GM18520 (cell line): ENCODE results near the gene COL4A1.
"Not testable (repeated sequence)": the region's sequence is repeated elsewhere in the genome, so short reads cannot be mapped to it uniquely, and the experiment has no call there.

Experiments
- ATAC-seq: cut with Tn5 transposase; IDR thresholded peaks from one replicate; pipeline ENCODE4 v1.9.1; 2021; ENCODE audit not compliant: unreplicated experiment

Gene COL4A1

DNA sequence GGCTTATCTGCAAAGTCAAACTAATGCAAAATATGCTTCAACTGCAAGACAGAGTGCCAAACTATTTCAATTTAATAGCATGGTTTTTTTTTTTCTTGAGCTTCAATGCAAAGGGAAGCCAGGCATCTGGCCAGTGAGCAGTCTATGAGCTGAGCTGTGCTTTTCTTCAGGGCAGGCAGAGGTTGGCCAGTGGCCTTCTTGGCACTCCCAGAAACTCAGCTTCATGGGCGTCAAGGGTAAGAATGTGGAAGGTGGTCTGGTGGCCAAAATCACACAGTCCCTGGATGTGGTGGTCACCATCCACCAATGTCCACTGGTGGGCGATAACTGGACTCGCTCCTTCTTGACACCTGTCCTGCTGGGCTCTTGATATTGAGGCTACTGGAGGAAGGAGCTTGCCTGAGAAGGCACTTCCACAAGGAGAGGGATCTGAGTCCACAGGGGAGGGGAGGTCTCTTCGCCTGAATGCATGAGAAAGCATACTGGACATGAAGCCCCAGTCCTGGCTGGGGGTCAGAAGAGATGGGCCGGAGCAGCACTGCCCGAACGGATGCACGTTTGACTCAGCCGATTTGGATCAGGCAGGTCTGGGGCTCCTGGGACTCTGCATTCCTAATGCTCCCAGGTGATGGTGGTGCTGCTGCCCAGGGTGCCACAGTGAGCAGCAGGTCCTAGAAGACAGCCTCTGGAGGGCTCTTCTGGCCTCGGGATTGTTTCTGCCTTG is 17.2 kb upstream of the COL4A1 start:
- ATAC-seq, result no peak

DNA sequence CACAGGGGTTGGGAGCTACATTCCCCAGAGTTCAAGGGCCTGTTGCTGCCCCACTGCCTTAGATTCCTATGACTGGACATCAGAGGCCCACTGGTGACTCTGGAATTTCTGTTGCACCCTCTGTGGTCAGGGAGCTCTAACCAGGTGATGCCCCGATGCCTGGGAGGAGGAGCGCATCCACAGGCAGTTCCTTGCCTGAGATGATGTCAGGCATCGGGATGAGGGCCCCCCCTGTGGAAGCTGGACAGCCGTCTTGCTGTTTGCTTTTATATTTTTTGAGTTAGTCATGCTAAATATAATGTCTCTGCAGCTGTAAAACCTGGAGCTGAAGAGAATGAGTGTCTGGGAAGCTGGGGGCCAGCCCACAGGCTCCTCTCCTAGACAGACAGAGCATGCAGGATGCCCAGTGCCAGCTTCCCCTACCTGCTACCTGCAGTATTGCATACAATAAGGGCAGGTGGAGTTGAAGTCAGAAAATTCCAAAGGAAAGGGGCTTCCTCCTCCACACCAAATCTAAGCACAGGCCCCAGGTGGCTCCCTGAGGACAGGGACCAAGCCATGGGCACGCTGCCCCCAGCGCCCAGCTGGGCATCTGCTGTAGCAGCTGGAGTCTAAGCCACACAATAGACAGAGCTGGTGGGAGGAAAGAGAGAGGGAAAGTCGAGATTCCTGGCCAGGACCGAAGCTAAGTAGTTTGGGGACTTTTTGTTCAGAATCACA is 16.4 kb upstream of the COL4A1 start:
- no peak for ATAC-seq

DNA sequence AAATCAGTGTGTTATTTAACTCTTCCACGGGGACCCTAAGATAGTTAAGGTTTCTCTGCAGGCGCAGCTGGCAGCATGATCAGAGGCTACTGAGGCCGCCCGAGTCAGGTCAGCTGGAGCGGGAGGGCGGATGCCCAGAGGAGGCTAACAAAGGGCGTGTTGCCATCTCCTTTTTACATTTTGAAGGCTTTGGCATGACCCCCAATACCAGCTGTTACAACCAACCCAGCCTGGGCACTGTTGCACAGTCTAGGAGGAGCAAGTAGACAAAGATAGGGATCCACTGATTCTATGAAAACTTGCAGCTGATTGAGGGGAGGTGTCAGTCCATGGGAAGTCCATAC is 15.8 kb upstream of the COL4A1 start:
- ATAC-seq, result no peak

DNA sequence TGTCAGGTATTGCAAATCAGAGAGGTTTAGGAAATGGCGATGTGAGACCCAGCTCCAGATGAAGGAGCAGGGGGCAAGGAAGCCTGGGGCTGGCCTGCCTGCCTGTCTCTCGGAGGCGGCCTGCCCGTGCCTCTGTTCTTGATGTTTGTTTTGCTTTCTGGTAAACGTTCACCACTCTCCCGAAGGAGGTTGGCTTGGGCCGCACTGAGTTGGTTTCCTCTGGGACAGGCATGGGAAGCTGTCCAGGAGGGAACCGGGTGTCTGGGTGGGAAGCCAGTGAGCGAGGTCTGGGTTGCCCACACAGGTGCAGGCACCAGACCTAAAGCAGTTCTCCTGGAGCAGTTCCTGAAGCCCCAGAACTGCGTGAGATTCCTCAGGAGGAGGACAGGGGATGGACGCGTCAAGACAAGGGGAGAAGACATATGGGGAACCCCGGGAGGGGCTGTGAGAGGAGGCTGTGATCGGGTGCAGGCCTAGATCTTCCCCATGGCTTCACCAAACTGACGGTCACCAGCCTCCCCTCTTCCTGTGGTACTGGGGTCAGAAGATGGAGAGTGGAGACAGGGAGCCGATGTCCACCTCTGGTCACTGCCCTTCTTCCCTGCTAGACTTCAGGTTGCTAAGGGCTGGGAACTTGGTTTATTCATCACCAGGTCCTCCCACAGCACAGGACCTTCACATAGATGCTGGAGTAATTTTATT is 15.3 kb upstream of the COL4A1 start:
- ATAC-seq, result no peak

DNA sequence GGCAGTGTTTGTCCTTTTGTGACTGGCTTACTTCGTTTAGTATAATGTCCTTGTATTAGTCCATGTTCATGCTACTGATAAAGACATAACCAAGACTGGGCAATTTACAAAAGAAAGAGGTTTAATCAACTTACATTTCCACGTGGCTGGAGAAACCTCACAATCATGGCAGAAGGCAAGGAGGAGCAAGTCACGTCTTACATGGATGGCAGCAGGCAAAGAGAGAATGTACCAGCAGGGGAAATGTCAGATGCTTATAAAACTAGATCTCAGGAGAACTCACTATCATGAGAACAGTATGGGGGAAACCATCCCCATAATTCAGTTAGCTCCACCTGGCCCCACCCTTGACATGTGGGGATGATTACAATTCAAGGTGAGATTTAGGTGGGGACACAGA is 14.6 kb upstream of the COL4A1 start:
- not testable (repeated sequence) for ATAC-seq

DNA sequence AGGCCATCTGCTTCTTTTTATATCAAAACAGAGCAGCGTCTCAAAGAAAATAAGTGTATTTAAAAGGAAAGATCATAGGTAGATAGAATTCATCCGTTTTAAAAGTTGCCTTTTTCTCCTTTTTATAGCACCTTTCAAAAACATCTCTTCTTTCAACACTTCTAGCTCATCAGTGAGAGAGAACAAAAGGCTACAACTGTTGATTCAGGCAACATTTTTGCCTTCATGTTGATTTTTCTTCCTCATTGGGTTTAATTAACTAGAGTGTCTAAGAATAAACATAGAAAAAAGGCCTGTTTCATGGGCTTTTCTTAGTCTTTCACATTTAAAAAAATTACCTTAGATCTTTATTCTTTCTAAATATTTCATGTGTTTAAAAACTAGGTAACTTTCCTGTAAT is 13.7 kb upstream of the COL4A1 start:
- ATAC-seq, result no peak

DNA sequence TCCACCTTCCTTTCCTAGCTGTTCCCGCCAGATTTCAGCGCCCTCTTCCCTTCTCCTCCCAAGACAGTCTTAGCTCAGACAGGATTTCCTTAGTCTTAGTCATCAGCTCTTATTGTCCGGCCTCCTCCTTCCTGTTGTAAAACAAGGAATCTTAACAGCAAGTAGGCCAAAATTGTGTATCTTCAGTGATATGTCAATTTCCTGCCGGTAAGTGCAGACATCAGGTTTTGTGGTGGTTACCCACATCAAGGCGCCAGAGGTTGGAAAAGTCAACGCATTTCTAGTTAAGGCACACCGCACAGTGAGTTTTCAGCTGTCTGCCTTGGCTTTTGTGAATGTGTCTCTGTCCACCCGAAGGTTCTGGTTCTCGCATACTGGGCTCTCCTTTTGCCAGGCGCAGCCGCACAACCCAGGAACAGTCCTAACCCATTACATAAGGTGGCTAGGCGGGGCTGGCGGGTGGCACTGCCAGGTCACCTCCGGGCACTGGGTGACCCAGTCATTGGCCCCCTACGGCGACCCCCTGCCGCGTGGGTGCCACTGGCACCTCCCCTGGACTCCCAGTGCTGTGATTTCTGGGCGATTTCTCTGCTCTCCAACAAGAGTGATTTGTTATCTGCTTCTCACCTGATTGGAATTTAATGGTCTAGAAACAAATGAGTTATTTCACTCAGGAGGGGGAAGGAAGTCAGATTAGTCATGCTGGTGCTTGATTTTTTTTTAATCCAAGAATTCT is 13.0 kb upstream of the COL4A1 start:
- ATAC-seq, result no peak

DNA sequence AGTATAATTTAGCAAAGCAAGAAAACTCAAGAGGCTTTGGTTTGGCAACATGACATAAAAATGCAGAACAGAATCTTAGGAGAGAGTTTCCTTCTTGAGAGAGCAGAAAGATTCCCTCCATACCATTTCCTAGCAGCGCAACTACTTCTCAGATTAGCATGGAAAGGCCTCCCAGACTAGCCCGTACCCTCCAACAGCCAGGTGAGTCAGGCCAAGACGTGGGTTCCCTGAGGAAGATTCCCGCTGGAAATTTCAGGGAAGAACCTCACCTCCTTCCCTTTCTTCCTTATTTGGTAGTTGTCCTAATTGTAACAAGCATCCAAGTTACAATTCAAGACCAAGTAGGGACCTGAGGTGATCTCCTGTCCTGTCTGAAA is 12.4 kb upstream of the COL4A1 start:
- ATAC-seq, result no peak

DNA sequence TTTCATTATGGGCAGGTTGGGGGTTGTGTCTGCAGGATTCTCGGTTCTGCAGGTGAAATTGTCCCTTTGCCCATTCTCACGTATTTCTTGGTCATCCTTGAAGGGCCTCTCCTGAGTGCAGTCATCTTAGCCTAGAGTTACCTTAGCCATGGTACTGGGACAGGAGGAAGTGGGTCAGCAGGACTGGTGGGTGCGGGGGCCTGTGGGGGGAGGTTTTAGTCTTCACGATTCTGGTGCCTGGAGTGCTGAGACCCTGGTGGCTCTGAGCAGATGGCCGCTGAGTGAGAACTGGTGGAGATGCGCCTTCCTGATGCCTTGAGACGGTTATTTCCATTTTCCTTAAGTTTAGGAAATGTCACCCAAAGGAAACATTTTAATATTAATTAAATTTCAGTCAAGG is 12.0 kb upstream of the COL4A1 start:
- no peak for ATAC-seq

DNA sequence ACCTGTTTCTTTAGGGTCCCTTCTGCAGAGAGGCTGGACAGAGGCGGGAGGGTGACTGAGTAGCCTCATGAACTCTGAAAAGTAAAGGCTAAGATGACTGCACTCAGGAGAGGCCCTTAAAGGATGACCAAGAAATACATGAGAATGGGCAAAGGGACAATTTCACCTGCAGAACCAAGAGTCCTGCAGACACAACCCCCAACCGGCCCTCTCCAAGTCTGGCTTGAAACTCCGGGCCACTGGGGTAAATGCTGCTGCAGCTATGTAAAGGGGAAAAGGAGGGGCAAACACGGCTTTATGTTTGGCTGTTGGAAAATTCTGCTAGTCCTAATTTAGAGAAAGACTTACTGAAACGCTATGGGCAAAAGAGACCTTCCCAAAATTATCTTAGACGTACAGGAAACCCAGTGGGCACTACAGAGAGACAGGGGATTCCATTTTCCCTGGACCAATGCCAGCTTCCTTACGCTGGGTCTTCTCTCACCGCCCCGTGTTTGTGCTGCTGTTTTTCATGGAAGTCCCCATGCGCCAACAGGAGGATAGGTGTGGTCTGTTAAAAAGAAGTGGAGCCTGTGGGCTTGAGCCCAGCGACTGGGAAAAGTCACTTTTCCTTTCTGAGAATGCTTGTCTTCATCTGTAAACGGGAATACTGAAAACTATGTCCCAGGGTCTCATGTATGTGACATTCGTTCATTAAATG is 10.7 kb upstream of the COL4A1 start:
- ATAC-seq, result no peak

DNA sequence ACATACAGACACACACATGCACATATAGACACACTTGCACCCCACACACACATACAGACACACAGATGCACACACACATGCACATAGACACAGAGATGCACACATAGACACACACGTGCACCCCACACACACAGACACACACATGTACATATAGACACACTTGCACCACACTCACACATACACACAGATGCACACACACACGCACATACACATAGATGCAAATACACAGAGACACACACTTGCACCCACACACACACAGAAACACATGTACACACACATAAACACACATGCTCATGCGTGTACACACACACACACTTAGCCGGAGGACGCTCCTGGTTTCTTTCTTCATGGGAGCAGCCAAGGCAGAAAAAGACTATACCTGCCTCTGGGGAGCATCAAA is 10.1 kb upstream of the COL4A1 start:
- no peak for ATAC-seq

DNA sequence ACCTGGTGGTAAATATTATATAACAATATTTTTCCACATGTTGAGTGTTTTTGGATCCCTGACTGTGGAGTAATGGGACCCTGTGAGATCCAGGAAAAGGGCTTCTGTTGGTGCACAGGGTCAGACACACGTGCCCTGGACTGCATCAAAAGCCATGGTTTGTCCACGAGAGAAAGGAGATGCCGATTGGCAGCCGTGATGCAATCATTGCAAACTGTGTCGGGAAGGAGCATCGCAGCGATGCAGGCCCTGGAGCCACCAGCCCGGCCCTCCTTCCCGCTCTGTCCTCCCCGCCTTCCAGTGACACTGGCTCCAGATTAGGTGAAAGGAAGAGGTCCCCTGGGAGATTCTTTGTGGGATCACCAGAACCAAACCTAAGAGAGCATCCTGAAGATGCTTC is 9.2 kb upstream of the COL4A1 start:
- ATAC-seq, result no peak

DNA sequence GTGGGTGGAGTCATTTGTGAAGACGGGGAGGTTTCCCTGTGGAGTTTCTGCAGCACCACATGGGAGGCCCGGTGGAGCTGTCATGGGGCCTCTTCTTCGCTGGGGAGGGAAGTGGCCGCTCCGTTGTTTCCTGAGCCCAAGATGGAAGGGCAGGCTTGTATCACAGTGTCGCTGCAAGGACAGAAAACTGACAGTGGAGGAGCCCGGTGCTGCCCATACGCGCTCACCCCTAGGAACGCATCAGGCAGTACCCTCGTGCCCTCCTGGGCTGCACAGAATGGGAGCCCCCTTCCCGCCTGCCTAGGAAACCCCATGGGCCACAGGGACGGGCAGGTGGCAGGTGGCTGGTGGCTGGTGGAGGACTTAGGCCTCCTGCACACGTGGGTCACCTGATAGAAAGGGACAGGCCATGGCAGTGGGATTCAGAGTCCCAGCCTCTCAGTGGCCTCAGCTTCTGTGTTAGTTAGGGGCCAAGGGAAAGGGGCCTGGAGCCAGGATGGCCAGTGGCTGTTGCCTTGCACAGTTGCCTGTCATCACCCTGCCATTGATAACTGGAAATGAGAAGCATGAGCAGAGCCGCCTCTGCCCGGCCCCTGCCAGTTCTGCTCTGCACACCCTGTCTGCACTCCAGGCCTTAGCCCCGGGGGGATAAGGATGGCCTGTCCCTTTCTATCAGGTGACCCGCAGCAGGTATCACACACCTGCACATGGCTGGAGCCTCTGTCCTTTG is 7.7 kb upstream of the COL4A1 start:
- no peak for ATAC-seq

DNA sequence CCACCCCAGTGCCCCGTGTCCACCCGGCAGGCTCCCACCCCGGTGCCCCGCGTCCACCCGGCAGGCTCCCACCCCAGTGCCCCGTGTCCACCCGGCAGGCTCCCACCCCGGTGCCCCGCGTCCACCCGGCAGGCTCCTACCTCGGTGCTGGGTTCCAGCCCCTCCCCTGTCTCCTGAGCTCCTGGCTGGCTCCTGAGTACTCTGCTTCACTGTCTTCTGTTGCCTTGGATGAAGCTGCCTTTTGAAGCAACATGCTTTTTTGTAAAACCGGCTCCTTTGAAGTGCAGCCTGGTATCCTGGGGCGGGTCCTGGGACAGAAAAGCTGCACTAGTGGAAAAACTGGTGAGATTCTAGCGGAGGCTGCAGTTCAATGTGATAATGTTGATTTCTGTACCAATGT is 6.8 kb upstream of the COL4A1 start:
- not testable (repeated sequence) for ATAC-seq

DNA sequence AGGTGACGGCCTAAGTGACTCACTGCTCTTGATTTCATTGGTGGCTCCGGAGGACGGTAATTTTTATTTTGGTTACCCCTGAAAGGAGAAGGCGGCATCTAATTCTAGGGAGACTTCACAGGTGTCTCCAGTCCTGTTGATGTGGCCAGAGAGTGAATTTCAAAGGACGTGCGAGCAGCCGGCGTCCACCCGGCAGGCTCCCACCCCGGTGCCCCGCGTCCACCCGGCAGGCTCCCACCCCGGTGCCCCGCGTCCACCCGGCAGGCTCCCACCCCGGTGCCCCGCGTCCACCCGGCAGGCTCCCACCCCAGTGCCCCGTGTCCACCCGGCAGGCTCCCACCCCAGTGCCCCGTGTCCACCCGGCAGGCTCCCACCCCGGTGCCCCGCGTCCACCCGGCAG is 6.3 kb upstream of the COL4A1 start:
- not testable (repeated sequence) for ATAC-seq

DNA sequence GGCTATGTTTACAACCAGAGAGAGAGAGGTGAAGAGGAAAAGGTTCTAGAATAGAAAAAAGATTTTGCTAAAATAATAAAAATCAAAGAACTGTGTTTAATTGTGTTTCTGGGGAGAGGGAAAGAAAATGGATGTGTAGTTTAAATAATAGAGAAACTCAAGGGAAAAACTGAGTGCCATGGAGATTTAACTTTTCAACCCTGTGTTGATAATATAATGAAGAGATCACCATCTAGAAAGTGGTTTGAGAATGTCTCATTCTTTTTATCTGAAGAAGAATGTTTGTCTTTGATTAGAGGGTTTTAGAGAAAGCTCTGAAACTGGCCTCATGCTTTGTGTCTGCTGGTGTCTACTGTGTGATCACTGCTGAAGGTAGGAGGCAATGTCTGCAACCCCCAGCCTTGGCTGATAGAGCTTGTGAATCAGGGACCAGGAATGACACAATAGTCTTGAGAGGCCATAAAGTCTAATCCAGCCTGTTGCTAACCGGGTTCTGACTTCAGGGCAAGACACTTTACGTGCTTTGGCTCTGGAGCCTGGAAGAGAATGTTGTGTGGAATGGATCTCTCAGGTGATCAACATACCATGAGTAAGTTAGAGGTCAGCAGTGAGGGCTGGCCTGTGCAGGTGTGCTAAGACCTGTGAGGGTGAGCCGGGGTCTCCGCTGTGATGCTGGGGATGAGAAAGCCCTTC is 5.5 kb upstream of the COL4A1 start:
- no peak for ATAC-seq

DNA sequence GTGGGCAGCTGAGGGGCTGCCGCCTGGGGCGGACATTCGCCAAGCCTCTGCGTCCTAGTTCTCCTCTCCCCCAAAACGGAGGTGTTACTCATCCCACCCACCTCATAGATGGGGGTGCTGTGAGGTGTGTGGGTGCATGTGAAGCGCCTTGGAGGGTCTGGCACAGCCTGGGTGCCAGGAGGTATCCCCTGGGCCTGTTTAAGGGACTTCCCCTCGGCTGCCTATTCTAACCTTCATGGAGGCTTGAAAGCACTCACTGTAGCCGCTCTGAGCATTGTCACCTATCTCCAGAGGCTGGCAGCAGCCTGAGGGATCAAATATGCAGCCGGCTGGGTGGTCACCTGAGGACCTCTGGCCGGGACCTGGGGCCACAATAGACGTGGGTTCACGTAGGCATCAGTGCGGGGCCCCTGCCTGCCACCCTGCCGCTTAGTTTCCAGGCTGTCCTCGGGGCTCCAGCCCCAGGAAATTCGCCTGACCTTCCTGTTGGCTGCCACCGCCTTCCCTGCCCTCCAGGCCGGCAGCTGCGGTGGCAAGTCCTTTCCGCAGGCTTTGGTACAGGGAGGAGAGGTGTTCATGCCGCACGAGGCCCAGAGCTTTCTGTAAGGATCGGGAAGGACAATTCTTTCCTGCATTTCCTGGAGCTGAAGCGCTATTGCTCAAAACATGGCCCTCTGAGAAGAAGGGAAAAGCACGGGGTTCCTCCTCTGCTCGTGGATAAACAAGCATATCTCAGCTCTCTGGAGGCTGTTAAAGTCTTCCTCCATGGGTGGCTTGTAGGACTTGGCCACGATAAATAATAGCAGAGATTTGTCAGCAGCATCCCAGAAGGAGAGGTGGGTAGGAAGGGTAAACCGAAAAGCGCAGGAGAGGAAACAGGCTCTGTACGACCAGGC is 4.7 kb upstream of the COL4A1 start:
- ATAC-seq, result no peak

DNA sequence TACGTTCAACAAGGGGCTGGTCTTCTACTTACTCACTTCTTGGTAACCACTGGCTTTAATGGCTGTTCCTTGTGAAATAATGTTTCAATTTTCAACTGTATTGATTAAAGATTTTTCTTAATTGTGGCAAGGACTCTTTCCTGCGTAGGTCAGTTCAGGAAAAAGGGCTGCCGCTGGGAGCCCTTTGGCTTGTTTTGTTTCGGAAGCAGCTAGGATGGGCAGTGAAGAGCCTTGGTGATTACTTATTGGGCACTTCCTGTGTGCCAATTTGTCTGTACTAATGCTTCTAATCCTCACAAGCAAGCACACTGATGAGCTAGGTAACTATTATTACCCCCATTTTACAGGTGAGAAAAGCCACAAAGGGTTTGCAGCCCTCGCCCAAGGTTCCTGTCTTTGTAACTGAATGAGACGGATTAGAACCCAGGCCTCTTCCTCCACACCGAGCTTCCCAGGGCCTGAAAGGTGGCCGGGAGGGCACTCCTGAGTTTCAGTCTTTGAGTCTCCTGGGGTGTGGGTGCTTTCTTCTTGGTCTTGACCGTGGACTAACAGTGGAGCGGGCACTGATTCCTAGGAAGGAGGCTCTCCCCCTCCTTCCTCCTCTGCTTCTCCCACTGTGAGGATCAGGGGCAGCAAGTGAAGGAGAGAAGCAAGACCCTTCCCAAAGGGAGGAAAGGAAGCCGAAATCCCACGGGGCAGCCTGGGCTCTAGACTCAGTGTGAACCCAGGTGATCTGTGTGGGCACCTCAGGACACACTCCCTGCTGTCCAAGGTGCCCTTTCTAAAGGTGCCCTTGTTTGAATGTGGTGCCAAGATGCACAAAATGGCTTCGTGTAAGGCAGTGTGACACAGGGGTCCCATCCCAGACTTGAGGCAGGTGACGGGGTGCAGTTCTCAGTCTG is 3.8 kb upstream of the COL4A1 start:
- ATAC-seq, result no peak
